WTC11 (cell line): ENCODE results near the gene GRIK2. TPM values are rescaled to one million over a fixed set of nuclear protein-coding genes. Genes with fewer than 3 reads are reported as not detected.

ENCODE experiments used
- ATAC-seq: fragments of 200-7000 bp; cut with Tn5 transposase; 2 replicates; pipeline ENCODE4 v1.10.0; 2021; ENCODE audit warnings: mild to moderate bottlenecking, moderate library complexity
- CTCF ChIA-PET: fragments of 300-600 bp; sonication (Branson Sonifier 250); formaldehyde crosslinking; loops from one replicate; lab custom pipeline; 2021; ENCODE audit warnings: antibody characterized with exemption; lab: Charles Lee
- POLR2A ChIA-PET: fragments of 350-600 bp; sonication (Branson Sonifier 250); formaldehyde crosslinking; loops from one replicate; lab custom pipeline; 2021; ENCODE audit warnings: antibody characterized with exemption; lab: Charles Lee
- DNase-seq: peaks from one replicate; pipeline ENCODE4 v3.0.0; 2021; ENCODE audit warnings: low spot score
- H3K27ac Mint-ChIP-seq: 2 replicates; pipeline ENCODE4 v1.8.0; 2021; ENCODE audit warnings: mixed read lengths
- H3K27me3 Mint-ChIP-seq: 2 replicates; pipeline ENCODE4 v1.8.0; 2021; ENCODE audit warnings: low read depth, mild to moderate bottlenecking, moderate library complexity, mixed read lengths
- H3K36me3 Mint-ChIP-seq: 2 replicates; pipeline ENCODE4 v1.8.0; 2021; ENCODE audit warnings: mixed read lengths
- H3K4me1 Mint-ChIP-seq: 2 replicates; pipeline ENCODE4 v1.8.0; 2022; ENCODE audit warnings: mixed read lengths
- H3K4me3 Mint-ChIP-seq: 2 replicates; pipeline ENCODE4 v1.8.0; 2021; ENCODE audit warnings: mild to moderate bottlenecking, moderate library complexity, mixed read lengths
- H3K9me3 Mint-ChIP-seq: 2 replicates; pipeline ENCODE4 v1.8.0; 2021; ENCODE audit warnings: mixed read lengths
- ATF6 ChIP-seq: sonication (generic); formaldehyde crosslinking; IDR thresholded peaks from 2 replicates; pipeline ENCODE4 v1.8.1; 2023; ENCODE audit warnings: mild to moderate bottlenecking, missing genetic modification reagents
- E2F4 ChIP-seq: sonication (generic); formaldehyde crosslinking; IDR thresholded peaks from 2 replicates; pipeline ENCODE4 v1.8.1; 2022; ENCODE audit warnings: low read depth, mild to moderate bottlenecking, moderate library complexity, missing genetic modification reagents, borderline replicate concordance
- EMX1 ChIP-seq: fragments of 250-450 bp; sonication (Bioruptor Pico); IDR thresholded peaks from 2 replicates; pipeline ENCODE4 v1.8.0; 2021; ENCODE audit warnings: mild to moderate bottlenecking
- FOXK1 ChIP-seq: sonication (generic); formaldehyde crosslinking; IDR thresholded peaks from 2 replicates; pipeline ENCODE4 v1.8.0; 2022; ENCODE audit warnings: mild to moderate bottlenecking, moderate library complexity, missing genetic modification reagents
- HMGA2 ChIP-seq: fragments of 250-450 bp; sonication (Bioruptor Pico); IDR thresholded peaks from 2 replicates; pipeline ENCODE4 v1.4.0; 2021; ENCODE audit warnings: mild to moderate bottlenecking, moderate library complexity
- JUN ChIP-seq: sonication (generic); formaldehyde crosslinking; IDR thresholded peaks from 2 replicates; pipeline ENCODE4 v1.8.0; 2023; ENCODE audit warnings: mild to moderate bottlenecking, missing genetic modification reagents
- MAX ChIP-seq: sonication (generic); formaldehyde crosslinking; IDR thresholded peaks from 2 replicates; pipeline ENCODE4 v1.8.0; 2022; ENCODE audit warnings: mild to moderate bottlenecking, missing genetic modification reagents
- PRDM15 ChIP-seq: sonication (generic); formaldehyde crosslinking; IDR thresholded peaks from 2 replicates; pipeline ENCODE4 v1.8.0; 2022; ENCODE audit warnings: missing genetic modification reagents
- RELA ChIP-seq: sonication (generic); formaldehyde crosslinking; IDR thresholded peaks from 2 replicates; pipeline ENCODE4 v1.8.1; 2022; ENCODE audit warnings: missing genetic modification reagents, mild to moderate bottlenecking, borderline replicate concordance
- SOX15 ChIP-seq: fragments of 250-450 bp; sonication (Bioruptor Pico); IDR thresholded peaks from 2 replicates; pipeline ENCODE4 v1.9.0; 2021; ENCODE audit warnings: mild to moderate bottlenecking
- TEAD4 ChIP-seq: sonication (generic); formaldehyde crosslinking; IDR thresholded peaks from 2 replicates; pipeline ENCODE4 v1.8.0; 2022; ENCODE audit warnings: mild to moderate bottlenecking, missing genetic modification reagents
- TP53 ChIP-seq: sonication (generic); formaldehyde crosslinking; IDR thresholded peaks from 2 replicates; pipeline ENCODE4 v1.8.1; 2023; ENCODE audit warnings: mild to moderate bottlenecking, missing genetic modification reagents
- USF1 ChIP-seq: sonication (generic); formaldehyde crosslinking; IDR thresholded peaks from 2 replicates; pipeline ENCODE4 v1.8.0; 2022; ENCODE audit warnings: mild to moderate bottlenecking, missing genetic modification reagents
- USF2 ChIP-seq: sonication (generic); formaldehyde crosslinking; IDR thresholded peaks from 2 replicates; pipeline ENCODE4 v1.8.1; 2023; ENCODE audit warnings: mild to moderate bottlenecking, missing genetic modification reagents, moderate library complexity
- ZNF121 ChIP-seq: sonication (generic); formaldehyde crosslinking; IDR thresholded peaks from 2 replicates; pipeline ENCODE4 v1.8.0; 2023; ENCODE audit warnings: missing genetic modification reagents
- ZNF138 ChIP-seq: sonication (generic); formaldehyde crosslinking; conservative IDR thresholded peaks from 2 replicates; pipeline ENCODE4 v1.8.1; 2022; ENCODE audit warnings: mild to moderate bottlenecking, moderate library complexity, missing genetic modification reagents
- ZNF396 ChIP-seq: fragments of 250-450 bp; sonication (Bioruptor Pico); IDR thresholded peaks from 2 replicates; pipeline ENCODE4 v1.8.0; 2021; ENCODE audit warnings: mild to moderate bottlenecking, moderate library complexity, borderline replicate concordance
- total RNA-seq: library from RNA; stranded (reverse); gene quantifications from 3 replicates; pipeline ENCODE4 v1.2.3, GENCODE V29; 2021

Gene GRIK2
- total RNA-seq, 1 experiment from 2014 or later: 2.7 TPM

- no peak for ATAC-seq
- Mint-ChIP-seq H3K4me3 (no peak overlapping the region), H3K27ac (no peak overlapping the region), H3K36me3 (no peaks in the 10 kb centered on the region), H3K27me3 (no peaks in the 10 kb centered on the region), H3K4me1 (peaks cover 4% of the 10 kb centered on the region), H3K9me3 (no peaks in the 10 kb centered on the region)
- ChIA-PET CTCF (no interaction called here), POLR2A (no interaction called here)
- no peak for DNase-seq
- TF ChIP-seq EMX1 (CRISPR knock-in tag): no peak
- no peak for TF ChIP-seq RELA (CRISPR knock-in tag)
- TF ChIP-seq ZNF396 (CRISPR knock-in tag): no peak
- TF ChIP-seq ATF6 (CRISPR knock-in tag): no peak
- no peak for TF ChIP-seq FOXK1
- TF ChIP-seq TP53 (CRISPR knock-in tag): no peak
- TF ChIP-seq HMGA2 (CRISPR knock-in tag): no peak
- no peak for TF ChIP-seq USF1 (CRISPR knock-in tag)
- no peak for TF ChIP-seq USF2
- TF ChIP-seq MAX (CRISPR knock-in tag): no peak
These were observed 518.8 kb downstream of the GRIK2 start for GRCh38 chr6:101912311-101912710.

GRCh38 chr6:101918471-101918870, 525.0 kb downstream of the GRIK2 start:
- no peak overlapping the region for H3K4me3 Mint-ChIP-seq
- no peaks in the 10 kb centered on the region for H3K36me3 Mint-ChIP-seq
- no peak for TF ChIP-seq PRDM15 (CRISPR knock-in tag)
- TF ChIP-seq TEAD4 (CRISPR knock-in tag): no peak
- TF ChIP-seq ZNF121: no peak
- no peak for TF ChIP-seq E2F4 (CRISPR knock-in tag)
- TF ChIP-seq MAX (CRISPR knock-in tag): no peak
- no peak for TF ChIP-seq JUN (CRISPR knock-in tag)
- no peak for TF ChIP-seq SOX15 (CRISPR knock-in tag)
- no peak for TF ChIP-seq ZNF138 (CRISPR knock-in tag)
- TF ChIP-seq, all 79 proteins: peak for 0

More at GRCh38 chr6:101918471-101918870, 525.0 kb downstream of the GRIK2 start:
- DNase-seq (no peak), ATAC-seq (no peak)
- H3K27me3 Mint-ChIP-seq: no peaks in the 10 kb centered on the region
- ChIA-PET POLR2A (no interaction called here), CTCF (no interaction called here)
- peaks cover 2% of the 10 kb centered on the region; the same call in 1 of the 2 replicates for H3K4me1 Mint-ChIP-seq
- H3K9me3 Mint-ChIP-seq: no peaks in the 10 kb centered on the region
- H3K27ac Mint-ChIP-seq: no peak overlapping the region
